Measurements from ENCODE around the gene MYLIP. TPM values are rescaled to one million over a fixed set of nuclear protein-coding genes. Genes with fewer than 3 reads are reported as not detected.

Gene MYLIP
- 100 to 1,000 TPM in 5 of 6 donors, 10 to 100 TPM in 1; 90.6 to 241 (median 177) TPM for polyA plus RNA-seq (ENCODE audit: low read depth in 6 of 6)

DNA sequence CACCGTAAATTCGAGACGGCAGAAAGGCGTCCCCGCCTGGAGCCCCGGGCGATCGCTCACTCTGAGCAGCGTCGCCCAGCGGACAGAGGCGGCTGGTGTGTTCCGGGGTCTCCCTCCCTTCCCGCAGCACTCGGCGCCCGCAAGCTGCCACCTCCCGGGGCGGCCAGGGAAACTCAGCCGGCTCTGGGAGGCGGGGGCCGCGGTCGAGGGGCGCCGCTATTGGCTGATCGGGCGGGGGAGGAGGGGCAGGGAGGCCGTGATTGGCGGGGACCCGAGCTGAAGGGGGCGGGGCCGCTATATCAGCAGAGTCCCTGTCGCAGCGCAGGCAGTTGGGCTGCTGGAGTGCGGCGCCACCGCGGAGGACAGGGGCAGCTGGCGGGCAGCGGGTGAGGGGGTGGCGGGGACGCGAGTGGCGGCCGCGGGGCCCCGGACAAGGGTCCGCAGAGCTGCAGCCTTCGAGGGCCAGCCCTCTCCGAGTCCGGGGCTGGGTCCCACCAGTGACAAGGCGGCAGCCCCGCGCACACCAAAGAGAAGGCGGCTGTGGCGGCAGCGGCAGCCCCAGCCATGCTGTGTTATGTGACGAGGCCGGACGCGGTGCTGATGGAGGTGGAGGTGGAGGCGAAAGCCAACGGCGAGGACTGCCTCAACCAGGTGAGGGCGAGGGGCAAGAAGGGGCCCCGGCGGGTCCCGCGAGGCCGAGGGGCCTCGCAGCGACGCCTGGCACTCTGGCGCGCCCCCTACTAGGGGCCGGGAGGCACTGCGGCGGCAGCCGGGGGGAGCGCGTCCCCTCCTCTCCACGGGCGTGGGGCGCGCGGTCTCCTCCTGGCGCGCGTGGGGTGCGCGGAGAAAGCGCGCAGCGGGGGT lies at the start of gene MYLIP:
Gene MYLIP (plus strand): TSS at position 328 of the 864 bp plus-strand sequence. CDS start 237 bp downstream, at position 565.
- Mint-ChIP-seq H3K27ac (peak within 1 kb of the TSS; percentile 93 to 99 (median 96)), H3K9me3 (no peaks in the 10 kb centered on the region), H3K4me1 (peaks cover 23 to 54% (median 46%) of the 10 kb centered on the region in 3 donors), H3K36me3 (peaks cover 7 to 10% of the 10 kb centered on the region in 2 donors), H3K27me3 (no peaks in the 10 kb centered on the region), H3K4me3 (peak within 1 kb of the TSS; percentile 91 to 98 (median 97))
- ATAC-seq (ENCODE audit: low read depth in 2 of 2), result peak; percentile 74 to 75
- peak; percentile 96 for DNase-seq

GRCh38 chr6:16079354-16079753 lies 49.5 kb upstream of the MYLIP start:
- H3K4me1 Mint-ChIP-seq, result peaks cover 12 to 14% (median 14%) of the 10 kb centered on the region in 3 donors
- no peak for ATAC-seq (ENCODE audit: low read depth in 2 of 2)
- no peaks in the 10 kb centered on the region for H3K9me3 Mint-ChIP-seq
- H3K27ac Mint-ChIP-seq, result no peak overlapping the region
- no peaks in the 10 kb centered on the region for H3K36me3 Mint-ChIP-seq
- no peak for DNase-seq
- no peak overlapping the region for H3K4me3 Mint-ChIP-seq
- H3K27me3 Mint-ChIP-seq, result no peaks in the 10 kb centered on the region

- ATAC-seq (ENCODE audit: low read depth in 2 of 2), result no peak
- DNase-seq, result no peak
- H3K9me3 Mint-ChIP-seq, result no peaks in the 10 kb centered on the region
- H3K36me3 Mint-ChIP-seq, result no peaks in the 10 kb centered on the region
- peaks cover 12 to 14% (median 14%) of the 10 kb centered on the region in 3 donors for H3K4me1 Mint-ChIP-seq
- H3K4me3 Mint-ChIP-seq, result no peak overlapping the region
- no peaks in the 10 kb centered on the region for H3K27me3 Mint-ChIP-seq
- H3K27ac Mint-ChIP-seq, result peak overlapping the region in 1 of 6 donors; percentile 23
Measured at GRCh38 chr6:16080204-16080603, 48.7 kb upstream of the MYLIP start.

GRCh38 chr6:16081326-16081725 lies 47.6 kb upstream of the MYLIP start:
- Mint-ChIP-seq H3K36me3 (no peaks in the 10 kb centered on the region), H3K4me1 (peaks cover 12 to 14% (median 14%) of the 10 kb centered on the region in 3 donors), H3K9me3 (no peaks in the 10 kb centered on the region), H3K27me3 (no peaks in the 10 kb centered on the region), H3K4me3 (no peak overlapping the region), H3K27ac (no peak overlapping the region)
- DNase-seq, result no peak
- no peak for ATAC-seq (ENCODE audit: low read depth in 2 of 2)

DNA sequence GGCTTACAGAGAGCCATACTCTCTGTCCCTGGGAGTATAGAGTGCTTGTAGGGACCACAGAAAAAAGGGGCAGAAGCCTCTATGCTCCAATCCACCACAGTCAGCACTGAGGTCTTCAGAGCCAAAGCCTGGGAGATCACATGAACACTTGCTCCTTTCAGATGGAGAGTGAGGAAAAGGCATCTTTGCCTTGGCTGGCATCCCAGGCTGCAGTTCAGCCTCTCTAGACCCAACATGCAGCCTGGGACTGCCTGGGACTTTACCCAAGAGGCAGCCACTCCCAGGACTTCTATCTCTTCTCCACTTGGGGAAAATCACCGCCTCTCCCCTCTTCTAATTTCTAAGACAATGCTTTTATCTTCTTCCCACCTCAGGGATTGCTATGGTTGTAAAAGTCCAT lies 46.5 kb upstream of the MYLIP start:
- no peak overlapping the region for H3K27ac Mint-ChIP-seq
- H3K27me3 Mint-ChIP-seq, result no peaks in the 10 kb centered on the region
- no peak overlapping the region for H3K4me3 Mint-ChIP-seq
- ATAC-seq (ENCODE audit: low read depth in 2 of 2), result no peak
- DNase-seq, result no peak
- no peaks in the 10 kb centered on the region for H3K36me3 Mint-ChIP-seq
- no peaks in the 10 kb centered on the region for H3K9me3 Mint-ChIP-seq
- peaks cover 11 to 14% (median 13%) of the 10 kb centered on the region in 3 donors for H3K4me1 Mint-ChIP-seq

DNA sequence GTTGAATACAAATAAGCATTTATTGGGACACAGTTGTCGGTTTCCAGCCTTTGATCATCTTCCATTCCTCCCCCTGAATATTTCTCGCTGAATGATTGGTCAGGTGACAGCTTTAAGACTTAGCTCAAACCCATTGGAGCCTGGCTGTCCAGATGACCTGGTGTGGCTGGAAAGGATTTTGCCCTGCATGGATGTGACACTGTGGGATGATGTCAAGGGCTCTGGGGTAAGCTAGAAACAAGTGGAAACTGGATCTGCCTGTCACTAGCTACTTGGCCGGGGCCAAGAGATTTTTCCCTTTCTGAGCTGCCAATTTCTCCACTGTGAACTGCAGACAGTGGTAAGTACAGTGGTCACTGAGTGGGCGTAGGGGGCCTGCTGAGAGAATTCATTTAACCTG lies 41.9 kb upstream of the MYLIP start:
- H3K9me3 Mint-ChIP-seq, result no peaks in the 10 kb centered on the region
- H3K36me3 Mint-ChIP-seq, result no peaks in the 10 kb centered on the region
- no peak overlapping the region for H3K27ac Mint-ChIP-seq
- no peak overlapping the region for H3K4me3 Mint-ChIP-seq
- DNase-seq (no peak), ATAC-seq (ENCODE audit: low read depth in 2 of 2) (no peak)
- H3K4me1 Mint-ChIP-seq, result peaks cover 0 to under 1% (median 0%) of the 10 kb centered on the region in 3 donors
- no peaks in the 10 kb centered on the region for H3K27me3 Mint-ChIP-seq

- Mint-ChIP-seq H3K4me1 (peaks cover 0 to 4% (median 0%) of the 10 kb centered on the region in 3 donors), H3K36me3 (no peaks in the 10 kb centered on the region), H3K9me3 (no peaks in the 10 kb centered on the region), H3K27ac (no peak overlapping the region), H3K4me3 (no peak overlapping the region), H3K27me3 (no peaks in the 10 kb centered on the region)
- no peak for DNase-seq
- no peak for ATAC-seq (ENCODE audit: low read depth in 2 of 2)
Measured at GRCh38 chr6:16087386-16087785, 41.5 kb upstream of the MYLIP start.

DNA sequence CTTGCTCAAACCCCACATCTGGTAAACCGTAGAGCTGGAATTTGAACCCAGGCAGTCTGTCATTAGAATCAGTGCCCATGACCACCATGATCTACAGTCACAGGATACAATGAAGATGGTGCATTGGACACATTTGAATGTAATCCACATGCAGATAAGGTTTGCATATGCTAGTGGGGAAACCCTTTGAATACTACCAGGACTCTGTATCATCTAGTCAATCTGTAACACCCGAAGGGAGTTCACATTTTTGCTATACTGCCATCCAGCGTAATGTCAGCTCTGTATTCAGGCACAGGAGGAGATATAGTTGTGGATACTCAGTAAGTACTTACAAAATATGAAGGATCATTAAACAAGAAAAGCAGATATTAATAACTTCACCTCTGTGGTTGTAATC lies 40.5 kb upstream of the MYLIP start:
- Mint-ChIP-seq H3K27me3 (peaks cover 0 to 6% (median 0%) of the 10 kb centered on the region in 3 donors), H3K36me3 (no peaks in the 10 kb centered on the region), H3K4me3 (no peak overlapping the region), H3K27ac (no peak overlapping the region), H3K4me1 (peaks cover 0 to 4% (median 0%) of the 10 kb centered on the region in 3 donors), H3K9me3 (no peaks in the 10 kb centered on the region)
- ATAC-seq (ENCODE audit: low read depth in 2 of 2) (no peak), DNase-seq (no peak)

DNA sequence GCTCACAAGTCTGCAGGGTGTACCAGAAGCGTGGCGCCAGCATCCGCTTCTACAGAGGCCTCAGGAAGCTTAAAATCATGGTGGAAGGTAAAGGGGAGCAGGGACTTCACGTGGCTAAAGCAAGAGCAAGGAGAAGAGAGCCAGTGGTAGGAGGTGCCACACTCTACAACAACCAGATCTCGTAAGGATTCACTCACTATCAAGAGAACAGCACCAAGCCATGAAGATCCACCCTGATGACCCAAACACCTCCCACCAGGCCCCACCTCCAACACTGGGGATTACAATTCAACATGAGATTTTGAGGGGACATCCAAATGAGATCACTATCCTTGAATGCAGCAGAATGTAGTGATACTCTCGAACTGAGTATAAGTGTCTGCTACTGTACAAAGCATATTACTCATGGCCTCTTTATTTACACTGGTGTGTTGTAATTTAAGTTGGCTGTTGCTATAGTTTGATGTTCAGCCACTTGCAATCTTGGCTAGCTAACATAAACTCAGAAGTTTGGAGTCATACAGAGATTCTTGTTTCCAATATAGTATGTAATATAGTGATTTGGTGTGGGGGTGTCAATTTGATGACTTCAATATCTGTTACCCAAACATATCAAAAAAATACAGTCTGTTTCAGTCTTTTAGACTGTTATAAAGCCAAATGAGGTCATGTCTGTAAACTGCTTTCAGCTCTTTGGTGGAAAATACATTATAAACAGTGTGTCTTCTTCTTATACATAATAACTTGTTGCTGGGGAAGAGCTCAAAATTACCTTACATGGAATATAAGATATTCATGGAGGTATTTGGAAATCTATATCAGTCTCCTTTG lies 39.4 kb upstream of the MYLIP start:
- Mint-ChIP-seq H3K27me3 (peaks cover 0 to 6% (median 3%) of the 10 kb centered on the region in 3 donors), H3K27ac (peak overlapping the region in 1 of 6 donors; percentile 15), H3K36me3 (no peaks in the 10 kb centered on the region), H3K9me3 (no peaks in the 10 kb centered on the region), H3K4me3 (no peak overlapping the region), H3K4me1 (peaks cover 0 to 4% (median 0%) of the 10 kb centered on the region in 3 donors)
- no peak for DNase-seq
- no peak for ATAC-seq (ENCODE audit: low read depth in 2 of 2)

DNA sequence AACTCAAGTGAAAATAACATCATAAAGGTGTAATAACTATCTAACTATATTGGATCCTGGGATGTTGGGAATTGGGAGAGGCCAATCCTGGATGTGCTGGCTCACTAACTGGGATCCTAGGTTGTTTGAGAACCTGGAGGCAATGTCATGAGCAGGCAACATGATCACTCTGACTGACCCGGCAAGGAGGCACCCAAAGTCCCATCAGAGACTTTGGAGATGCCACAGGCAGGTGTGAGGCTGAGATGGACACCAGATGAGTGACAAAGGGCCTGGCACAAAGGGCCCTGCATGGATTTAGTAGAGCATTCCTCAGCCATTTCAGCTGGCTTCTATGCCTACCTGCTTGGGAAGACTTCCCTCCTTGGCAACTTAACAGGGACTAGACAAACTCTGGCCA lies 38.4 kb upstream of the MYLIP start:
- no peak for DNase-seq
- Mint-ChIP-seq H3K4me1 (peaks cover 0 to 4% (median 0%) of the 10 kb centered on the region in 3 donors), H3K9me3 (no peaks in the 10 kb centered on the region), H3K36me3 (no peaks in the 10 kb centered on the region), H3K27ac (no peak overlapping the region), H3K4me3 (no peak overlapping the region), H3K27me3 (peaks cover 0 to 6% (median 3%) of the 10 kb centered on the region in 3 donors)
- no peak for ATAC-seq (ENCODE audit: low read depth in 2 of 2)

DNA sequence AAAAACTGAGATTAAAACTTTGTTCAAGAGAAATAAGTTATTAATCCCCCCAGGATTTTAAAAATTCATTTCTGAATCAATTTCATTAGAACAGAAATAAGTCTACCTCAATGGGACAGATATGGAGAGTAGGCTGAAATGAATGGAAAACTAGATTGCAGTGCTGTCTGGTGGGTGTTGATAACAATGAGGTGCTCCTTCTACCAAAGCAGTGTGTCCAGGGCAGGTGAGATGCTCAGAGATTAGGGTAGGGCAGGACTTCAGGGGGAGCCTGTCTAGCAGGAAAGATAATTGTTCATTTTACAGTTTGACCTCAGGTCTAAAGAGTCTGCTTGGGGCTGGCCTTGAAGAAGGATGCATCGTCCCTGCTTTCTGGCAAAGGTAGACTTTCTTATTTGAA lies 38.0 kb upstream of the MYLIP start:
- Mint-ChIP-seq H3K4me3 (no peak overlapping the region), H3K27ac (no peak overlapping the region), H3K9me3 (no peaks in the 10 kb centered on the region), H3K36me3 (no peaks in the 10 kb centered on the region), H3K27me3 (peaks cover 0 to 6% (median 3%) of the 10 kb centered on the region in 3 donors), H3K4me1 (peaks cover 0 to 4% (median 0%) of the 10 kb centered on the region in 3 donors)
- DNase-seq (no peak), ATAC-seq (ENCODE audit: low read depth in 2 of 2) (no peak)

GRCh38 chr6:16092140-16092539 lies 36.7 kb upstream of the MYLIP start:
- Mint-ChIP-seq H3K27ac (no peak overlapping the region), H3K27me3 (peaks cover 0 to 6% (median 3%) of the 10 kb centered on the region in 3 donors), H3K9me3 (no peaks in the 10 kb centered on the region), H3K36me3 (no peaks in the 10 kb centered on the region), H3K4me3 (no peak overlapping the region), H3K4me1 (peaks cover 0 to 4% (median 0%) of the 10 kb centered on the region in 3 donors)
- DNase-seq (no peak), ATAC-seq (ENCODE audit: low read depth in 2 of 2) (no peak)

GRCh38 chr6:16092990-16093389 lies 35.9 kb upstream of the MYLIP start:
- DNase-seq (no peak), ATAC-seq (ENCODE audit: low read depth in 2 of 2) (no peak)
- Mint-ChIP-seq H3K4me1 (peaks cover 0 to 4% (median 0%) of the 10 kb centered on the region in 3 donors), H3K27me3 (peaks cover 0 to 6% (median 3%) of the 10 kb centered on the region in 3 donors), H3K27ac (peak overlapping the region in 1 of 6 donors; percentile 78), H3K9me3 (peaks cover 0 to 3% (median 0%) of the 10 kb centered on the region in 7 donors), H3K4me3 (no peak overlapping the region), H3K36me3 (no peaks in the 10 kb centered on the region)

Data from naive B cell (primary cell).